IPS-18c (cell line): Measurements from ENCODE around the gene NFILZ.
"Not testable (repeated sequence)": the region's sequence is repeated elsewhere in the genome, so short reads cannot be mapped to it uniquely, and the experiment has no call there.

ENCODE experiments used
- H3K4me3 ChIP-seq: 2 replicates; pipeline ENCODE4 v1.7.0; 2013; ENCODE audit warnings: low read depth, mild to moderate bottlenecking, low read length, moderate library complexity; ENCODE audit not compliant: insufficient read depth
- H3K9me3 ChIP-seq: one replicate; pipeline ENCODE4 v1.6.1; 2013; ENCODE audit warnings: mild to moderate bottlenecking, low read length, moderate library complexity; ENCODE audit not compliant: control insufficient read depth, insufficient read depth

NFILZ gene

DNA sequence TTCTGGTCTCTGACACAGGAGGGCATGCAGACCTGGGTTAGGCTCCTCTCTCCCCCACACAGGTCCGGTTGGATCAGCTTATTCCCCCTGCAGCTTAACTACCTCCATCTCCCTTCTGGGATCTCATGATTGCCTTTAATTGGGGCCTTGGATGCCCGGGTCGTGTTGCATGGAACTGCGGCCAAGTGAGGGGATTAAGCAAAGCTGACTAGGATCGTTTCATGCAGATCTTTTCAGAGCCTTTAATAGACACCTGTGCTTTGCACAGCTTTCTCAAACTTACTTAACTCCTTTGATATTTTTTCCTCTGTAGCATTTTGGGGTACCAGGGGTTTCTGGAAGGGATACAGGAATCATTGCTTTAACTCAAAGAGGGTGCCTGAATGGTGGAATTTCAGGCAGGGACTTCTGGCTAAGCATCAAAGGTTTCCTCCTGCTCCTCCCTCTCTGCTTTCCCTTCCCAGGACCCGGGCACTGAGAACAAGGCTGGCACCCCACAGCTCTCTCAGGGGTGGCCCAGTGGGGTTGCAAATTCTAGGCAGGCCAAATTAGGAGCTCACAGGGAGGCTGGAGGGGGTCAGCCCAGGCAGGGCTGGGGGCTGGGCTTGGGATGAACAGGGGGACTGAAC lies 477 bp downstream of the NFILZ start:
- no peak overlapping the region for H3K4me3 ChIP-seq

DNA sequence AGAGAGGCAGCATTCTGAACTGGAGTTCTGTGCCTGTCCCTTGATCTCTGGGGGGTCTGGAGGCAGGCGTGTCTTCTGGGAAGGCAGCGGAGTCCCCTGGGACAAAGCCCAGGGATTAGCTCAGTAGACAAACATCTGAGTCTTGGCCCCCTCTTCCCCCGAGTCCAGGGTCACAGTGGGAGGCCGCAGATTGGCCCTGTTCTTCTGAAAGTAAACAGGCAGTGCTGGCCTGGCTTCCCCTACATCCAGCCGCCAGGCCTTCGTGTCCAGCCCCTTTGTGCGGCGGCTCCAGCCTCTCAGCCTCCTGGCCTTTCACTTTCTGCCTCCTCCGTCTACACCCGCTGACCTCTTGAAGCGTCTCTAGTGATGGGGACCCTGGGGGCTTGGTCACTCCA lies 989 bp downstream of the NFILZ start:
- Histone ChIP-seq H3K9me3 (no peaks in the 10 kb centered on the region), H3K4me3 (no peak overlapping the region)

More for the DNA sequence above, 477 bp downstream of the NFILZ start:
- H3K9me3 ChIP-seq: no peaks in the 10 kb centered on the region

DNA sequence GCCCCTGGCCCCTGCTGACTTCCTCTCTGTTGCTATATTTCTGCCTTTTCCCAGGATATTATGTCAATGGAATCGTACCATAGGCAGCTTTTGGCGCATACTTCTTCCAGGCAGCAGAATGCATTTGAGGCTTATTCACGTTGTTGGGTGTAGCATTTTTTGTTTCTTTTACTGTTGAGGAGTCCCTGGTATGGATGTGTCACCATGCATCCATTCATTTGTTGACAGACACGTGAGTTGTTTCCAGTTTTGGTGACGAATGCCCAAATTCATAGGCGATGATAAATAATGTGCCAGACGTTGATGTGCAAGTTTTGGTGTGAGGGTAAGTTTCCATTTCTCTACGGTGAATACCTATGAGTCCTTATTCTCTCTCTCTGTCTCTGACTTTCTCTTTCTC lies 5.0 kb downstream of the NFILZ start:
- Histone ChIP-seq H3K9me3 (no peaks in the 10 kb centered on the region), H3K4me3 (no peak overlapping the region)

DNA sequence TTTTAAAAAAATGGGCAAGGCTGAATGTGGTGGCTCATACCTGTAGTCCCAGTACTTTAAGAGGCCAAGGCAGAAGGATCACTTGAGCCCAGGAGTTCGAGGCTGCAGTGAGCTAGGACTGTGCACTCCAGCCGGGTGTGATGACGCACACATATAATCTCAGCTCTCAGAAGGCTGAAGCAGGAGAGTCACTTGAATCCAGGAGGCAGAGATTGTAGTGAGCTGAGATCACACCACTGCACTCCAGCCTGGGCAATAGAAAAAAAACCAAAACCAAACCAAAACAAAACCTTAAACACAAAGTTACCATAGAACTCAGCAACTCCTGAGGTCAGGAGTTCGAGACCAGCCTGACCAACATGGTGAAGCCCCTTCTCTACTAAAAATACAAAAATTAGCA lies 6.6 kb downstream of the NFILZ start:
- H3K9me3 ChIP-seq, H3K4me3 ChIP-seq: not testable (repeated sequence)

DNA sequence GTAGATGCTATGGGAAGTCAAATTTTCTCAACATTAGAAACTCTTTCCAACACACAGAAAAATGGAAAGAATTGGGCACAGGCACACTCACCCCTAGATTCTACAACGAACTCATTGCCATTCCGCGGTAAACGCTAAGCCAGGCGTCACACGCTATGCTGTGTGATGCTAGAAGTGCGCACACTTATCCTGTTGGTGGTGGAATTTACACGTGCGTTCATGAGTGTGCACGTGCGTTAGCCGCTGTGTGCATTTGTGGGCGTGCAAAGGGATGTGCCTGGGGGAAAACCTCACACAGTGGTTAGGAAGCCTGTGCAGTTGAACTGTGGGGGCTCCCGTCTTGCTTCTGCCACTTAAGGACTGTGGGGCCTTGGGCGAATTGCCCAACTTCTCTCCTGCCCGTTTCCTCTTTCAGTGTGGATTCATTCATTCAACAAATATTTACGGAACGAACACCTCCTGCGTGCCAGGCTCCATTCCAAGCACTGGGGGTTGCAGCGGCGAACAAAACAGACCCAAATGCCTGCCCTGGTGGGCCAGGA lies 7.7 kb downstream of the NFILZ start:
- no peaks in the 10 kb centered on the region for H3K9me3 ChIP-seq
- no peak overlapping the region for H3K4me3 ChIP-seq

DNA sequence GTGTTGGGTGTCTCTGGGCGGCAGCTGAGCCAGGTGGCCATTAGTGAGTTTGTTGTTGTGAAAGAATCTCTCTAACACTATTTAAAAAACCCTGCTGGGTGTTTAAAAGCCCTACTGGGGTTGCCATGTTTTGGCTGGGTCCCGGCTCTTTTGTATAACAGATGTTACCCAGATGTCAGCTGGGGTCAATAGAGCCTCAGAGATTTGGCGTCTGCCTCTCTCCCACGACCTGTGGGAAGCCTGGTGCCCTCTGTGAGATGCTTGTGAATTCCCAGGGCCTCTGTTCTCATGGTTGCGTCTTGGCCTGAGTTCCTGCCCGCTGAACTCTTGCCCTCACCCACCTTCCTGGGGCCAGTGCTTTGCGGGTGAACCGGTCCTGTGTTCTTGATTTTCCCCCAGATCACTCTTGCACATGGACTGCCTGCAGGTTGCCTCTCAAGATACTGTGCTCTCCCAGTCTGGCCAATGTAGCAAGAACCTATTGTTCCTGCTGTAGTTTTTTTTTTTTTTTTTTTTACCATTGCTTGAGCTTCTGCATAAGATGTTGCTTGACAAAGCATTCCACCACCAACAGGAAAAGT lies 9.5 kb downstream of the NFILZ start:
- H3K4me3 ChIP-seq: 0 out of 2 replicates have a peak overlapping the region, but pooled peaks have one; percentile 15
- H3K9me3 ChIP-seq: no peaks in the 10 kb centered on the region

DNA sequence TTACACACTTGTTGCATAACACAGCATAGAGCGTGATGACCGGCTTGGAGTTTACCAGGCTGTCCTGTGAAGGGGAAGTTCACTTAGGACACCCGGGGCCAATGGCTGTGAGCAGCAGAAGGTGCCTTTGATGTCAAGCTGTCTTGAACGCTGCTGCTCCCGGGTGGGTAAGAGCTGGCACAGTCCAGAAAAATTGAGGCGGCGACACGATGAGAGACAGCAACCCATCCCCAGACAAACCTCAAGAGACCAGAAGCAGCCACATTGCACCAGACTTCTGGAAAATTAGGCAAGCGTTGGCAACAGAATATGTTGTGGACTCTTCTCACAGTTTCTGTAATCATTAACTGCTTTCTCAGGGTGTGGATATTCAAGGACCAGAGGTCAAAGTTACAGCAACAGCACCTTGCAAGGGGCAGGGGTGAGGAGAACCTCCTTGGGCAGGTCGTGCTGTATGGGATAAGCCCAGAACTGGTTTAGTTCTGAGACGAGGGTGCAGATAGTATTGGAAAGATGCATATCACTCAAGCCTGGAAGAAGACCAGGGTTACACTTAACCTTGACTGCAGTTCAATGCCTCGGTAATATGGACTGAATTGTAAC lies 10.1 kb downstream of the NFILZ start:
- no peaks in the 10 kb centered on the region for H3K9me3 ChIP-seq

DNA sequence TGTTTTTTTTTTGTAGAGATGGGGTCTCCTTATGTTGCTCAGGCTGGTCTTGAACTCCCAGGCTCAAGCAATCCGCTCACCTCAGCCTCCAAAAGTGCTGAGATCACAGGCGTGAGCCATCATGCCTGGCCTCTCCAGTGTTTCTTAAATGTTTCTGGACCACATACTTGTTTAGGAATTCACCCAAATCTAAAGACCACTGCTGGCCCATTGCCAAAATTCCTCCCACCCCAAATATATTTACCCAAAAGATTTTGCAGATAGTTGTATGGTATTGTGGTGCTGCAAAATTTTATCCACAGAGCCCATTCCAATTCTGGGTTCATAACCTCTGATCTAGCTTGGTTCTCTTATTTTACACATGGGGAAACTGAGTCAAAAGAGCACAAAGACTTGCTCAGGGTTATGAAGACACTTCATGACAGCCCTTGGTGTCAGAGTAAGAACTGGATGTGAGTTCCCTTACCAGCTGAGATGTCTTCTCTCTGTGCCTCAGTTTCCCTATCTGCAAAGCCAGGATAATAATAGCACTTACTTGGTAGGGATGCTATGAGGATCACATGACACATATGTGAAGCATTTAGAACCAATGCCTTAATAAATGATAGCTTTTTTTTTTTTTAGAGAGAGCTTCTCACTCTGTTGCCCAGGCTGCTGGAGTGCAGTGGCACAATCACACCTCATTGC lies 10.9 kb downstream of the NFILZ start:
- H3K9me3 ChIP-seq: no peaks in the 10 kb centered on the region
- no peak overlapping the region for H3K4me3 ChIP-seq

More for the DNA sequence above, 10.1 kb downstream of the NFILZ start:
- no peak overlapping the region for H3K4me3 ChIP-seq

DNA sequence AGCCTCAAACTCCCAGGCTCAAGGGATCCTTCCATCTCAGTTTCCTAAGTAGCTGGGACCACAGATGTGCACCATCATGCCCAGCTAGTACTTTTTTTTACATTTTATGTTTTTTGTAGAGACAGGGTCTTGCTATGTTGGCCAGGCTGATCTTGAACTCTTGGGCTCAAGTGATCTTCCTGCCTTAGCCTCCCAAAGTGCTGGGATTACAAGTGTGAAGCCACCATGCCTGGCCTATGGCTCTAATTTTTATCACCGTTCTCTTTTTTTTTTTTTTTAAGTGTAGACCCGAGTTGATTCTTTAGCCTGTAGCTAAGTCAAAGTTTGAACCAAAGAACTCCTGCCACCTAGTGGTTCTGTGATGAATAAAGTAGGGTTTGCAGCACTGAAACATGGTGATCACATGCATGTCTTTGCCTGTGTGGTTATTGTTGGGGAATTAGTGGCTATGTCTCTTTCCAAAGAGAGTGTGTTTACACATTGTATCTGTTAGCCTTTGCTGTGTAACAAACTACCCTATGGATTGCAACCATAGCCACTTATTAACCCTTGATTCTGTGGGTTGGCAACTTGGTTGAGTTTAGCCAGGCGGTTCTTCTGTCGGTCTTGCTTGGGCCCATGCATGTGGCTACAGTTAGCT lies 11.6 kb downstream of the NFILZ start:
- no peaks in the 10 kb centered on the region for H3K9me3 ChIP-seq

DNA sequence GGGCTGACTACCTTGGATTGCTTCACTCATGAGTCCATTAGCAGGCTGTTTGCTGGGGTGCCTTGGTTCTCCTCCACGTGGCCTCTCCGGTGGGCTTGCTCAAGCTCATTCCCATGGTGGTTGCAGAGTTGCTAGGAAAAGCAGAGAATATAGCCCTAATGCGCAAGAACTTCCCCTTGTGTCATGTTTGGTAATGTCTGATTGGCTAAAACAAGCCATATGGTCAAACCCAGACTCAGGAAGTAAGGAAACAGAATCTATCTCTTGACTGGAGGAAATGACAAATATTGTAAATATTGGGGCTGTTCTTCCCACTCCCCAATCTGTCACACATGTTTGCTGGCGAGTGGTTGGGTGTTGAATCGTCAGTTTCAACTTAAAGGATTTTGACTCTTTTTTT lies 12.1 kb downstream of the NFILZ start:
- Histone ChIP-seq H3K9me3 (no peaks in the 10 kb centered on the region), H3K4me3 (no peak overlapping the region)

More for the DNA sequence above, 11.6 kb downstream of the NFILZ start:
- no peak overlapping the region for H3K4me3 ChIP-seq

DNA sequence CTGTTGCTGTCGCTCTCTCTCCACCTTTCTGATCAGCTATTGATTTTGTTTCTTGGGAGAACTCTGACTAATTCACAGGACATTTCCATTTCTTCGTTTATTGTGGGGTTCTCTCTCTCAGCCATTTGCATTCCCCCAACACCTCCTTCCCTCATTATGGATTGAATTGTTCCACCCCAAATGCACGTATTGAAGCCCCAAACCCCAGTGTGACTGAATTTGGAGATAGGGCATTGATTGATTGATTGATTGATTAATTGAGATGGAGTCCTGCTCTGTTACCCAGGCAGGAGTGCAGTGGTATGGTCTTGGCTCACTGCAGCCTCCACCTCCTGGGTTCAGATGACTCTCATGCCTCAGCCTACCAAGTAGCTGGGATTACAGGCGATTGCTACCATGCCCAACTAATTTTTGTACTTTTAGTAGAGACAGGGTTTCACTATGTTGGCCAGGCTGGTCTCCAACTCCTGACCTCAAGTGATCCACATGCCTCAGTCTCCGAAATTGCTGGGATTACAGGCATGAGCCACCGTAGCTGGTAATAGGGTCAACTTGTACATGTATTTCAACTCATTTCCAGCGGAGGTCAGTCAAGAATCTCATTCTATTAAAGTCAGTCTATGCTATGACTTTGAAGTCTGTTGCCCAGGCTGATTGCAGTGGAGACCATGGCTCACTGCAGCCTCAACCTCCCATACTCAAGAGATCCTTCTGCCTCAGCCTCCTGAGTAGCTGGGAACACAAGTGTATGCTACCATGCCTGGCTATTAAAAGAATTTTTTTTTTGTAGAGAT lies 13.6 kb downstream of the NFILZ start:
- Histone ChIP-seq H3K4me3 (no peak overlapping the region), H3K9me3 (no peaks in the 10 kb centered on the region)

DNA sequence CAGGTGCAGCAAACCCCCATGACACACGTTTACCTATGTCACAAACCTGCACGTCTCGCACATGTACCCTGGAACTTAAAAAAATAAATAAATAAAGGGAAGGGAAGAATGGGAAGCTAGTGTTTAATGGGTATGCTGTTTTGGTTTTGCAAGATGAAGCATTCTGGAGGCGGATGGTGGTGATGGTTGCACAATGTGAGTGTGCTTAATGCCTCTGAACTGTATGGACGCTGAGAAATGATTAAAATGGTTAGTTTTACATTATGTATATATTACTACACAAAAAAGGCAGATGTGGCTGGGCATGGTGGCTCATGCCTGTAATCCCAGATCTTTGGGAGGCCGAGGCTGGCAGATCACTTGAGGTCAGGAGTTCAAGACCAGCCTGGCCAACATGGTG lies 17.8 kb downstream of the NFILZ start:
- Histone ChIP-seq H3K9me3 (no peaks in the 10 kb centered on the region), H3K4me3 (no peak overlapping the region)

DNA sequence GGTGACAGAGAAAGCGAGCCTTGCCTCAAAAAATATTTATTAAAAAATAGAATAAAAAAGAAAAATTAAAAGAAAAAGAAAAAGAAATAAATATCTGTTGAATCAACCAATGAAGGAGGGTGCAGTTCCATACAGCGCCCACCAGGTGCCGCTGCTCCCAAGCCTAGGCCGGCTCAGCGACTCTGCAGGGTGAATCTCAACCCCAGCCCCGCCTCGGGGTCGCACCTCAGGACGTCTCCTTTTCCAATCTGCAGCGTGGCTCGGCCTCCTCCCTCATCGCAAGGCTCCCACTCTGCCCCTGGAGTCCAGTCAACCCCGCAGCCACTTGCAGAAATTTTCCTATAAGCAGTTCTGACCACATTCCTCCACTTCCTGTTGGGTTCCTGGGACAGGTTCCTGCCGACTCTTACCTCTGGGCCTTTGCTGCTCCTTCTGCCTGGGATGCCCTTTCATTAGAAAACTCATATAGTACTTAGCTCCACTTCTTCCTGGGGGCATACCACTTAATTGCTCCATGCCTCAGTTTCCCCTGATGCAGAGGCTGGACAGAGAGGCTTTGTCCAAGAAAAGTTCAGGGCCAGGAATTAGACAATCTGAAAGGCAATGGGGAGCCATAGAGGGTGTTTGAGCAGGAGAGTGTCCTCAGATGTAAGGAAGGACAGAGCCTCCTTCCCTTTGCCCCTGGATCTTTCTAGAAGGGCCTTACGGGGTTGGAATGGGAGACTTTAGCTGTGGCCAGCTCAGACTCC lies 24.3 kb downstream of the NFILZ start:
- Histone ChIP-seq H3K9me3 (no peaks in the 10 kb centered on the region), H3K4me3 (no peak overlapping the region)

DNA sequence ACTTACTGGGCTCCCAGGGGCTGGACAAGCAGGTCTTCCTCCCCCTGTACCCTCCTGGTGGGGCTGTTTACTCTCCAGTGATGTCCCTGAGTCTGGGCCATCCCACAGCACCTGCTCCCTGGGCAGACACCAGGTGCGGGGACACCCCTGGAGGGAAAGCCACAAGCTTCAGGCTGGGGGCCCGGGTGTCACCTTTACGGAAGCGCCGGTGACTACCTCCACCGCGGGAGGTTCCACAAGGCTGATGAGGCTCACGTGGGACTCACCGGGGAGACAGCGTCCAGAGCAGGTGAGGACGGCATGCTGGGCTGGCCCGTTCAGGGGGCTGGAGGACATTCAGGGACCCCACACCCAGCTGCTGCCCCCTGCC lies 24.9 kb downstream of the NFILZ start:
- Histone ChIP-seq H3K4me3 (no peak overlapping the region), H3K9me3 (no peaks in the 10 kb centered on the region)

DNA sequence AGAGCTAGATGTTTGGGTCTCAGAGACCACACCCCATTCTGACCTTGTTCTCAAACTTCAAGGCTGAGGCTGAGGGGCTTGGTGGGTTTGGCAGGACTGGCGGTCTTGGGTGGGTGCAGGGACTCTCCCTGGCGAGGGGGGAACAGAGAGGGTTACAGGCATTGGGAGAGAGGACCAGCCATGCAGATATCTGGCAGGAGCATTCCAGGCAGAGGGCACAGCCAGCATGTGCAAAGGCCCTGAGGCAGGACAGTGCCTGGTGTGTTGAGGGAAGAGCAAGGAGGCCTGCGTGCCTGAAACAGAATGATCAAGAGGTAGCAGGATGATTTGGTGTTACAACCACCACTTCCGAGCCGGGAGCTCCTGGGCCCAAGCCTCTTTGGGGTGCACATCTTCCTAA lies 27.4 kb downstream of the NFILZ start:
- Histone ChIP-seq H3K9me3 (no peaks in the 10 kb centered on the region), H3K4me3 (no peak overlapping the region)

DNA sequence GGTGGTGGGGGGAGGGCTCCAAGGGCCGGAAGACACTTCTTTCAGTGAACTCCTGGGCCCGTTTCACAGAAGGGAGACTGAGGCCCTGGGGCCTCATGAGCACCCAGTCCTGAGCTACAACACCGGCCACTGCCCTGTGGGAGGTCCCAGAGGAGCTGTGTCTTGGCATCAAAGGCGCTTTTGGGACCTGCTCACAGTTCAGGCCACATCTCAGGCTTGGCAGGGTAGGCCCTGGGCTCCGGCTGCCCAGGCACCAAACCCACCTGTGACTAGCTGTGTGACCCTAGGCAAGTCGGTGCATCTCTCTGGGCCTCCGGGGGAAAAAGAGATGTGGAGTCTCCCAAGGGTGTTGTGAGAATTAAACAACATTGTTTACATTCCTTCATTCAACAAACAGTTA lies 29.5 kb downstream of the NFILZ start:
- Histone ChIP-seq H3K4me3 (no peak overlapping the region), H3K9me3 (no peaks in the 10 kb centered on the region)
